H9 (cell line): ENCODE results near the gene CCDC159. TPM values are rescaled to one million over a fixed set of nuclear protein-coding genes. Genes with fewer than 3 reads are reported as not detected.

Experiments used
- DNase-seq: peaks from one replicate; pipeline ENCODE4 v3.0.0-alpha.2; 2017
- H2AFZ ChIP-seq: one replicate; pipeline ENCODE4 v1.6.1; 2013; ENCODE audit warnings: mild to moderate bottlenecking, low read length, control low read depth, moderate library complexity
- H2AK5ac ChIP-seq: 2 replicates; pipeline ENCODE4 v1.6.1; 2013; ENCODE audit warnings: low read length, control low read depth, mixed read lengths; ENCODE audit not compliant: insufficient read length
- H2BK120ac ChIP-seq: one replicate; pipeline ENCODE4 v1.6.1; 2013; ENCODE audit warnings: low read depth, mild to moderate bottlenecking, low read length, control low read depth, inconsistent platforms; ENCODE audit not compliant: poor library complexity, severe bottlenecking
- H2BK12ac ChIP-seq: 2 replicates; pipeline ENCODE4 v1.6.1; 2013; ENCODE audit warnings: low read length, control low read depth, mixed read lengths, low read depth; ENCODE audit not compliant: insufficient read length
- H2BK15ac ChIP-seq: 2 replicates; pipeline ENCODE4 v1.6.1; 2013; ENCODE audit warnings: low read depth, low read length, control low read depth
- H2BK20ac ChIP-seq: one replicate; pipeline ENCODE4 v1.6.1; 2013; ENCODE audit warnings: low read depth, mild to moderate bottlenecking, low read length, control low read depth, inconsistent platforms; ENCODE audit not compliant: poor library complexity, severe bottlenecking
- H2BK5ac ChIP-seq: 2 replicates; pipeline ENCODE4 v1.6.1; 2013; ENCODE audit warnings: low read length, control low read depth, mixed read lengths; ENCODE audit not compliant: insufficient read length
- H3K14ac ChIP-seq: 2 replicates; pipeline ENCODE4 v1.6.1; 2013; ENCODE audit warnings: low read length, control low read depth; ENCODE audit not compliant: insufficient read depth
- H3K18ac ChIP-seq: 2 replicates; pipeline ENCODE4 v1.6.1; 2013; ENCODE audit warnings: low read depth, mild to moderate bottlenecking, mixed read lengths, low read length, control low read depth; ENCODE audit not compliant: insufficient read length
- H3K23ac ChIP-seq: 2 replicates; pipeline ENCODE4 v1.6.1; 2013; ENCODE audit warnings: low read length, control low read depth, mixed read lengths, low read depth; ENCODE audit not compliant: insufficient read length
- H3K23me2 ChIP-seq: 2 replicates; pipeline ENCODE4 v1.6.1; 2013; ENCODE audit warnings: low read depth, mild to moderate bottlenecking, mixed read lengths, low read length, control low read depth; ENCODE audit not compliant: insufficient read length, poor library complexity, severe bottlenecking
- H3K27ac ChIP-seq: 2 replicates; pipeline ENCODE4 v1.5.1; 2013; ENCODE audit warnings: low read length, control low read depth, mixed read lengths, low read depth; ENCODE audit not compliant: insufficient read length
- H3K27me3 ChIP-seq: 2 replicates; pipeline ENCODE4 v1.6.1; 2013; ENCODE audit warnings: low read length, control low read depth, inconsistent platforms; ENCODE audit not compliant: insufficient read depth
- H3K4ac ChIP-seq: 2 replicates; pipeline ENCODE4 v1.6.1; 2013; ENCODE audit warnings: low read depth, mild to moderate bottlenecking, control low read depth, inconsistent platforms, low read length, moderate library complexity
- H3K4me1 ChIP-seq: 2 replicates; pipeline ENCODE4 v1.6.1; 2013; ENCODE audit warnings: low read length, control low read depth, inconsistent platforms; ENCODE audit not compliant: insufficient read depth
- H3K4me2 ChIP-seq: 2 replicates; pipeline ENCODE4 v1.6.1; 2013; ENCODE audit warnings: low read length, control low read depth, mixed read lengths; ENCODE audit not compliant: insufficient read length, insufficient read depth
- H3K56ac ChIP-seq: 2 replicates; pipeline ENCODE4 v1.6.1; 2013; ENCODE audit warnings: low read depth, mild to moderate bottlenecking, mixed read lengths, low read length, control low read depth; ENCODE audit not compliant: insufficient read length
- H3K79me1 ChIP-seq: 2 replicates; pipeline ENCODE4 v1.6.1; 2013; ENCODE audit warnings: low read depth, mild to moderate bottlenecking, moderate library complexity, low read length, control low read depth, inconsistent platforms; ENCODE audit not compliant: insufficient read depth, poor library complexity, severe bottlenecking
- H3K79me2 ChIP-seq: 2 replicates; pipeline ENCODE4 v1.6.1; 2013; ENCODE audit warnings: low read length, control low read depth, inconsistent platforms; ENCODE audit not compliant: insufficient read depth
- H3K9ac ChIP-seq: 2 replicates; pipeline ENCODE4 v1.6.1; 2013; ENCODE audit warnings: low read length, control low read depth, mixed read lengths; ENCODE audit not compliant: insufficient read length; ENCODE audit errors: extremely low read depth
- H3K9me3 ChIP-seq: one replicate; pipeline ENCODE4 v1.6.1; 2013; ENCODE audit warnings: low read depth, low read length, inconsistent platforms; ENCODE audit not compliant: control insufficient read depth
- H3T11ph ChIP-seq: one replicate; pipeline ENCODE4 v1.6.1; 2013; ENCODE audit warnings: mild to moderate bottlenecking, low read length, control low read depth, inconsistent platforms
- H4K20me1 ChIP-seq: one replicate; pipeline ENCODE4 v1.6.1; 2013; ENCODE audit not compliant: control insufficient read depth, insufficient read length, insufficient read depth
- H4K5ac ChIP-seq: 2 replicates; pipeline ENCODE4 v1.6.1; 2013; ENCODE audit warnings: low read depth, mild to moderate bottlenecking, mixed read lengths, low read length, control low read depth; ENCODE audit not compliant: insufficient read length
- H4K8ac ChIP-seq: replicated peaks from 2 replicates; pipeline ENCODE4 v1.6.1; 2013; ENCODE audit warnings: low read length, control low read depth, mixed read lengths, low read depth; ENCODE audit not compliant: insufficient read length
- H4K91ac ChIP-seq: 2 replicates; pipeline ENCODE4 v1.6.1; 2013; ENCODE audit warnings: low read depth, mild to moderate bottlenecking, moderate library complexity, mixed read lengths, low read length, control low read depth; ENCODE audit not compliant: insufficient read length
- H3K27ac Mint-ChIP-seq, 3 experiments: 2 replicates in 2 of 3; 3 replicates in 1 of 3; pipeline ENCODE4 v1.8.0; 2020 to 2021; ENCODE audit warnings: mixed read lengths in 3 of 3, mild to moderate bottlenecking in 1 of 3, moderate library complexity in 1 of 3
- H3K27me3 Mint-ChIP-seq: 2 replicates; pipeline ENCODE4 v1.8.0; 2021; ENCODE audit warnings: low read depth, mild to moderate bottlenecking, moderate library complexity, mixed read lengths
- H3K36me3 Mint-ChIP-seq, 3 experiments: 2 replicates in 2 of 3; 3 replicates in 1 of 3; pipeline ENCODE4 v1.8.0; 2020 to 2021; ENCODE audit warnings: low read depth in 3 of 3, mixed read lengths in 3 of 3; ENCODE audit not compliant: insufficient read depth in 1 of 3
- H3K4me1 Mint-ChIP-seq, 2 experiments: 2 replicates each; pipeline ENCODE4 v1.8.0; 2020; ENCODE audit warnings: mixed read lengths in 2 of 2
- H3K4me3 Mint-ChIP-seq, 2 experiments: 2 replicates in 1 of 2; 3 replicates in 1 of 2; pipeline ENCODE4 v1.8.0; 2020 to 2021; ENCODE audit warnings: mild to moderate bottlenecking in 2 of 2, mixed read lengths in 2 of 2, moderate library complexity in 1 of 2
- H3K9me3 Mint-ChIP-seq, 2 experiments: 2 replicates in 1 of 2; 3 replicates in 1 of 2; pipeline ENCODE4 v1.8.0; 2020; ENCODE audit warnings: mild to moderate bottlenecking in 2 of 2, mixed read lengths in 2 of 2, moderate library complexity in 1 of 2
- WGBS: extraction: QIAGEN DNeasy Blood & Tissue Kit; methylation state at CpG from one replicate; pipeline ENCODE4 v1.1.7; 2013; ENCODE audit warnings: missing lambda C conversion rate, low lambda C conversion rate, mixed read lengths; ENCODE audit not compliant: insufficient read length; ENCODE audit errors: extremely low coverage; 5-methylcytosine and 5-hydroxymethylcytosine counted together
- total RNA-seq: library from RNA; stranded (reverse); gene quantifications from 2 replicates; pipeline ENCODE4 v1.2.1, GENCODE V29; 2021
- TF ChIP-seq, protein P1 (sequence below): fragments of 200-600 bp; sonication (generic); conservative IDR thresholded peaks from 3 replicates; pipeline ENCODE4 v1.8.0; 2021; ENCODE audit warnings: antibody characterized with exemption, mild to moderate bottlenecking

The CCDC159 gene
- total RNA-seq, 1 experiment from 2014 or later: 5.7 TPM

DNA sequence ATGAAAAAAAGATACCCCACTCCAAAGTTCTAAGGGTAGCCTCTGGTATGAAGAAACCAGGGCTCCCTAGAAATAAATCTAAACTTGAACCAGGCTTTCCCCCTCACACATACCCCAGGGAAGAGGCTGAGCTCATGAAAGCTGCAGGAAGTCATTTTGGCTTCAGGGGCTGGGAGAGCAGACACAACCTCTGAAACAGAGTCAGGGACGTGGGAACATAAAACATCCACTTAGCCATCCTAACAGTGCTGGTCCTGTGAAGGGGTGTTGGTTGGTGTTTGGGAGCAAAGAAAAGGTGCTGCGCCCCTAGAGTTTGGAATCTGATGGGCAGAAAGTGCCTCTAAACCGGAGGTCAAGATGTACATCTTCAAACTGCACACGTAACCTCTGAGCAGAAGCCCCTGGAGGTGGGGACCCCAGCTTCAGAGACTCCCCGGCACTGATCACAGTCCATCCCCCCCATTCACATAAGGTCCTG lies 22.7 kb upstream of the CCDC159 start:
- Histone ChIP-seq H2BK5ac (no peak overlapping the region), H3K9ac (no peak overlapping the region), H4K20me1 (no peaks in the 10 kb centered on the region), H3K4ac (no peak overlapping the region), H3K27ac (no peak overlapping the region), H3K79me2 (no peaks in the 10 kb centered on the region), H3K23me2 (no peaks in the 10 kb centered on the region), H3K18ac (no peak overlapping the region), H4K8ac (no peak overlapping the region), H2AK5ac (no peak overlapping the region), H3K23ac (no peak overlapping the region), H2AFZ (no peak overlapping the region), H4K5ac (no peak overlapping the region), H2BK120ac (no peak overlapping the region), H3K27me3 (no peaks in the 10 kb centered on the region), H4K91ac (no peak overlapping the region), H3K79me1 (no peaks in the 10 kb centered on the region), H2BK20ac (no peak overlapping the region), H3K4me1 (no peaks in the 10 kb centered on the region), H3K4me2 (no peak overlapping the region), H3T11ph (no peak overlapping the region), H2BK12ac (no peak overlapping the region), H3K14ac (no peak overlapping the region), H3K9me3 (no peaks in the 10 kb centered on the region), H3K56ac (no peak overlapping the region), H2BK15ac (no peak overlapping the region)
- peaks cover 6 to 11% of the 10 kb centered on the region in 2 experiments for H3K4me1 Mint-ChIP-seq
- DNase-seq: no peak
- TF ChIP-seq, protein P1, sequence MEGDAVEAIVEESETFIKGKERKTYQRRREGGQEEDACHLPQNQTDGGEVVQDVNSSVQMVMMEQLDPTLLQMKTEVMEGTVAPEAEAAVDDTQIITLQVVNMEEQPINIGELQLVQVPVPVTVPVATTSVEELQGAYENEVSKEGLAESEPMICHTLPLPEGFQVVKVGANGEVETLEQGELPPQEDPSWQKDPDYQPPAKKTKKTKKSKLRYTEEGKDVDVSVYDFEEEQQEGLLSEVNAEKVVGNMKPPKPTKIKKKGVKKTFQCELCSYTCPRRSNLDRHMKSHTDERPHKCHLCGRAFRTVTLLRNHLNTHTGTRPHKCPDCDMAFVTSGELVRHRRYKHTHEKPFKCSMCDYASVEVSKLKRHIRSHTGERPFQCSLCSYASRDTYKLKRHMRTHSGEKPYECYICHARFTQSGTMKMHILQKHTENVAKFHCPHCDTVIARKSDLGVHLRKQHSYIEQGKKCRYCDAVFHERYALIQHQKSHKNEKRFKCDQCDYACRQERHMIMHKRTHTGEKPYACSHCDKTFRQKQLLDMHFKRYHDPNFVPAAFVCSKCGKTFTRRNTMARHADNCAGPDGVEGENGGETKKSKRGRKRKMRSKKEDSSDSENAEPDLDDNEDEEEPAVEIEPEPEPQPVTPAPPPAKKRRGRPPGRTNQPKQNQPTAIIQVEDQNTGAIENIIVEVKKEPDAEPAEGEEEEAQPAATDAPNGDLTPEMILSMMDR: no peak; the same call in 2 of the 3 replicates
- peaks cover 0 to 13% (median 9%) of the 10 kb centered on the region in 3 experiments; a peak in 3 of 7 replicates for H3K36me3 Mint-ChIP-seq
- H3K4me3 Mint-ChIP-seq: no peak overlapping the region
- H3K27me3 Mint-ChIP-seq: peaks cover 5% of the 10 kb centered on the region; the same call in 1 of the 2 replicates
- peak overlapping the region in 1 of 3 experiments; percentile 77; a peak in 1 of 7 replicates for H3K27ac Mint-ChIP-seq
- whole genome bisulfite sequencing: no CpG with 5 or more reads among the region's 5 CpGs
- H3K9me3 Mint-ChIP-seq: no peaks in the 10 kb centered on the region
